Measurements from ENCODE around the gene CD55. TPM values are rescaled to one million over a fixed set of nuclear protein-coding genes. Genes with fewer than 3 reads are reported as not detected.

CD55 gene
- total RNA-seq, 2 donors from 2014 or later, result 19.5 to 26.1 TPM

DNA sequence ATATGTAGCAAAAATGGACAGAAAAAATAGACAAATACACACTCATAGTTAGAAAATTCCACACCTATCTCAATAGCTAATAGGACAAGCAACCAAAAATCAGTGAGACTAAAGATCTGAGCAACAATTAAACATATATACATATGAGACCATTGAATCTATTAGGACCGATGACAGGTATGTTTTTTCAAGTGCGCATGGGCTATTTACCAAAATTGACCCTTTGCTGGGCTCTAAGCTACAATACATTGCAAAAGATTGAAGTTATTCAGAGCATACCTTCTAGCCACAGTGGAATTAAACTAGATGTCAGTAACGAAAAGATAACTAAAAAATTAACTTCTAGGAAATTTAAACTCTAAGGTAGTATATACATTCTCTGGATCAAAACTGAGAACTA is 13.7 kb downstream of the CD55 start:
- Mint-ChIP-seq H3K27me3 (ENCODE audit: insufficient read depth) (no peaks in the 10 kb centered on the region), H3K9me3 (no peaks in the 10 kb centered on the region), H3K4me1 (peaks cover 3% of the 10 kb centered on the region), H3K27ac (no peak overlapping the region), H3K4me3 (no peak overlapping the region), H3K36me3 (ENCODE audit: low read depth) (peaks cover 39% of the 10 kb centered on the region)
- WGBS, 2 experiments (ENCODE audit: insufficient coverage in 1 of 2, insufficient read length in 1 of 2), result 100% methylated on average over 2 to 3 of the region's 3 CpGs
- Histone ChIP-seq H3K27ac (ENCODE audit: low read depth, low read length) (no peak overlapping the region), H3K4me3 (ENCODE audit: low read length) (no peak overlapping the region), H3K9me3 (ENCODE audit: control insufficient read depth, low read length) (peaks cover 8% of the 10 kb centered on the region), H3K36me3 (ENCODE audit: control insufficient read depth, insufficient read depth, low read length) (peaks cover 4% of the 10 kb centered on the region), H3K4me1 (ENCODE audit: control insufficient read depth, insufficient read depth, low read length) (no peaks in the 10 kb centered on the region), H3K9ac (ENCODE audit: extremely low read depth, low read length, poor library complexity, severe bottlenecking) (no peak overlapping the region), H3K27me3 (ENCODE audit: control insufficient read depth, insufficient read depth, low read length, poor library complexity, severe bottlenecking) (no peaks in the 10 kb centered on the region)
- DNase-seq, result no peak
- TF ChIP-seq, protein P1, sequence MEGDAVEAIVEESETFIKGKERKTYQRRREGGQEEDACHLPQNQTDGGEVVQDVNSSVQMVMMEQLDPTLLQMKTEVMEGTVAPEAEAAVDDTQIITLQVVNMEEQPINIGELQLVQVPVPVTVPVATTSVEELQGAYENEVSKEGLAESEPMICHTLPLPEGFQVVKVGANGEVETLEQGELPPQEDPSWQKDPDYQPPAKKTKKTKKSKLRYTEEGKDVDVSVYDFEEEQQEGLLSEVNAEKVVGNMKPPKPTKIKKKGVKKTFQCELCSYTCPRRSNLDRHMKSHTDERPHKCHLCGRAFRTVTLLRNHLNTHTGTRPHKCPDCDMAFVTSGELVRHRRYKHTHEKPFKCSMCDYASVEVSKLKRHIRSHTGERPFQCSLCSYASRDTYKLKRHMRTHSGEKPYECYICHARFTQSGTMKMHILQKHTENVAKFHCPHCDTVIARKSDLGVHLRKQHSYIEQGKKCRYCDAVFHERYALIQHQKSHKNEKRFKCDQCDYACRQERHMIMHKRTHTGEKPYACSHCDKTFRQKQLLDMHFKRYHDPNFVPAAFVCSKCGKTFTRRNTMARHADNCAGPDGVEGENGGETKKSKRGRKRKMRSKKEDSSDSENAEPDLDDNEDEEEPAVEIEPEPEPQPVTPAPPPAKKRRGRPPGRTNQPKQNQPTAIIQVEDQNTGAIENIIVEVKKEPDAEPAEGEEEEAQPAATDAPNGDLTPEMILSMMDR (conservative IDR thresholded peaks at IDR 0.05), result no peak

DNA sequence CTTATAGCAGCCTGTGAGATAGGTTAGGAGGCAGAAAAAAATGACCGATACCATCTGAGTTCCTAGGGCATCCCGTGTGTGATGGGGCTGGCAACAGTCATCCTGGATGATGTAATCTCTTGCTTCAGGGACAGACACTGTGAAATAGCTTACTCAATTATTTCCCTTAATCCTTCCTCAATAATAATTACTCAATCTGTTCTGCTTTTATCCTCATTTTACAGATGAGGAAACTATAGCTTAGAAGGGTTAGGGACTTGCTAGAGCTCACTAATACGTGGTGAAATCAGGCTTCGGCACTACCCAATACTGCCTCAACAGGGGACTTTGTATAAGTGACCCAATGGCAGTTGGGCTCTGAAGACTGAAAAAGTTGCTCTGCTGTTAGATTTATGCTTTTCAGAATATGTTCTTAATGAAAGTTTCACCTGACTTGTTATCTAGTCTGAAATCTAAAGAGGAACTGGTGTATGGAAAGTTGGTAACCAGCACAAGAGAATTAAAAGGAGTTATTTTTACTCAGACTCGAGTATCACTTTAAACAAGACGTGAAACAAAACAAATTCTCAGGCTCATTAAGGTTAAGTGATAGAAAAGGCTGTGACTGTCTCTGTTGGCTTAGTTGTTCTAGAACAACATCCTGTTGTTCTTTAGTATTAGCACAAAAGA is 14.4 kb downstream of the CD55 start:
- Mint-ChIP-seq H3K27ac (no peak overlapping the region), H3K27me3 (ENCODE audit: insufficient read depth) (no peaks in the 10 kb centered on the region), H3K4me3 (no peak overlapping the region), H3K4me1 (peaks cover 3% of the 10 kb centered on the region), H3K9me3 (no peaks in the 10 kb centered on the region), H3K36me3 (ENCODE audit: low read depth) (peaks cover 41% of the 10 kb centered on the region)
- Histone ChIP-seq H3K4me1 (ENCODE audit: control insufficient read depth, insufficient read depth, low read length) (no peaks in the 10 kb centered on the region), H3K9me3 (ENCODE audit: control insufficient read depth, low read length) (peaks cover 8% of the 10 kb centered on the region), H3K9ac (ENCODE audit: extremely low read depth, low read length, poor library complexity, severe bottlenecking) (no peak overlapping the region), H3K36me3 (ENCODE audit: control insufficient read depth, insufficient read depth, low read length) (peaks cover 4% of the 10 kb centered on the region), H3K4me3 (ENCODE audit: low read length) (no peak overlapping the region), H3K27me3 (ENCODE audit: control insufficient read depth, insufficient read depth, low read length, poor library complexity, severe bottlenecking) (no peaks in the 10 kb centered on the region), H3K27ac (ENCODE audit: low read depth, low read length) (no peak overlapping the region)
- TF ChIP-seq, protein P1 (conservative IDR thresholded peaks at IDR 0.05), result peak; percentile 48
- no peak for DNase-seq
- 93 to 95% methylated on average over 4 to 6 of the region's 6 CpGs for WGBS, 2 experiments (ENCODE audit: insufficient coverage in 1 of 2, insufficient read length in 1 of 2)

DNA sequence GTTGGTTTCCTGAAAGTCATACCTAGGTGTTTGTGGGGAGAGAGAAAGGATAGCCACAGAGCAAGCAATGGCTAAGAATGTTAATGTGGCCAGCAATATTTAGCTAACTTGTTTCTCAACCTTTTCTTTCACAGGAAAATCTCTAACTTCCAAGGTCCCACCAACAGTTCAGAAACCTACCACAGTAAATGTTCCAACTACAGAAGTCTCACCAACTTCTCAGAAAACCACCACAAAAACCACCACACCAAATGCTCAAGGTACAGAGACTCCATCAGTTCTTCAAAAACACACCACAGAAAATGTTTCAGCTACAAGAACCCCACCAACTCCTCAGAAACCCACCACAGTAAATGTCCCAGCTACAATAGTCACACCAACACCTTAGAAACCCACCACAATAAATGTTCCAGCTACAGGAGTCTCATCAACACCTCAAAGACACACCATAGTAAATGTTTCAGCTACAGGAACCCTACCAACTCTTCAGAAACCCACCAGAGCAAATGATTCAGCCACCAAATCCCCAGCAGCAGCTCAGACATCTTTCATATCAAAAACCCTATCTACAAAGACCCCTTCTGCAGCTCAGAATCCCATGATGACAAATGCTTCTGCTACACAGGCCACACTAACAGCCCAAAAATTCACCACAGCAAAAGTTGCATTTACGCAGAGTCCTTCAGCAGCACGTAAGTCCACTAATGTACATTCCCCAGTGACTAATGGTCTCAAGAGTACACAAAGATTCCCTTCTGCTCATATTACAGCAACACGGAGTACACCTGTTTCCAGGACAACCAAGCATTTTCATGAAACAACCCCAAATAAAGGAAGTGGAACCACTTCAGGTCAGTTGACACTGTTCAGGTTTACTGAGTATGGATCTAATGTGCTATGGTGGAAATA is 15.3 kb downstream of the CD55 start:
- Histone ChIP-seq H3K9me3 (ENCODE audit: control insufficient read depth, low read length) (peaks cover 8% of the 10 kb centered on the region), H3K4me3 (ENCODE audit: low read length) (no peak overlapping the region), H3K9ac (ENCODE audit: extremely low read depth, low read length, poor library complexity, severe bottlenecking) (no peak overlapping the region), H3K27me3 (ENCODE audit: control insufficient read depth, insufficient read depth, low read length, poor library complexity, severe bottlenecking) (no peaks in the 10 kb centered on the region), H3K36me3 (ENCODE audit: control insufficient read depth, insufficient read depth, low read length) (peaks cover 4% of the 10 kb centered on the region), H3K4me1 (ENCODE audit: control insufficient read depth, insufficient read depth, low read length) (no peaks in the 10 kb centered on the region), H3K27ac (ENCODE audit: low read depth, low read length) (no peak overlapping the region)
- peak overlapping the region; percentile 5 for H3K27ac Mint-ChIP-seq
- H3K4me3 Mint-ChIP-seq, result no peak overlapping the region
- peaks cover 3% of the 10 kb centered on the region for H3K4me1 Mint-ChIP-seq
- TF ChIP-seq, protein P1 (conservative IDR thresholded peaks at IDR 0.05), result no peak
- no peaks in the 10 kb centered on the region for H3K9me3 Mint-ChIP-seq
- DNase-seq, result no peak
- peaks cover 47% of the 10 kb centered on the region for H3K36me3 Mint-ChIP-seq (ENCODE audit: low read depth)
- 81 to 92% methylated on average over 2 to 3 of the region's 3 CpGs for WGBS, 2 experiments (ENCODE audit: insufficient coverage in 1 of 2, insufficient read length in 1 of 2)
- H3K27me3 Mint-ChIP-seq (ENCODE audit: insufficient read depth), result no peaks in the 10 kb centered on the region
